ENCODE measurements around the gene CC2D1B. TPM values are rescaled to one million over a fixed set of nuclear protein-coding genes. Genes with fewer than 3 reads are reported as not detected.

CC2D1B gene
- total RNA-seq, 1 donor from 2014 or later: 23.8 TPM

DNA sequence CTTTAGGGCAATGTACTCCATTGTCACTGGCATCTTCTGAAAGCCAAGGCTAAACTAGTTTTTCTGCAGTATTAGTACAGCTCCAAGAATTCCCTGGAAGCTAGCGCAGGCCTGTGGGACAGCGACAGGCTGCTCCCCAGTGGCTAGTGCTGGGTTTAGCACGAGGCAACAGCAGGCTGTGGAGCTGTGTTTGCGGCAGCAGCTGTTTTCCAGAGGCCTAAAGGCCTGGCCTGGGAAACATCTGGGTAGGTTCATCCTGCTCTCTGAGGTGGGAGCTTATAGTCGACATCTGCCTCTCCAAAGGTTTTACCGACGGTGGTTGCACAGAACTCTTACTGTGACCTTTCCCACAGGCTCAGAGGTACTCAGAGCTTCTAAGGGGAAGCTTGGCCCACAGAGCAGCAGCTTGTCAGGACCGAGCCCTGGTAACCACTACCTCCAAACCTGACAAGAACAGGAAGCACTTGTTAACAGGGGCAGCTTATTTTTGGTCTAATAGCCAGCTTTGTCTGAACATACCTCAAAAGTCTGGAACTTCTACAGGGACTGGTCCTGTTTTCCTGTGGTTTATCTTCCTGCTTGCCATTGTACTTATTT is 17.2 kb downstream of the CC2D1B start:
- no peaks in the 10 kb centered on the region for H3K4me1 ChIP-seq
- H3K27ac ChIP-seq: no peak overlapping the region
- no peaks in the 10 kb centered on the region for H3K9me3 ChIP-seq
- no peak overlapping the region for H3K4me3 ChIP-seq
- intact Hi-C loops (cut with DNase I): no loop called here
- peaks cover 0 to 12% of the 10 kb centered on the region in 2 donors for H3K36me3 ChIP-seq
- no peaks in the 10 kb centered on the region for H3K27me3 ChIP-seq
- TF ChIP-seq POLR2AphosphoS5 (IDR thresholded peaks at IDR 0.05; ENCODE audit: insufficient read depth in 1 of 2, low read depth in 1 of 2) (no peak), POLR2A (IDR thresholded peaks at IDR 0.05) (no peak)
- TF ChIP-seq, protein P1, sequence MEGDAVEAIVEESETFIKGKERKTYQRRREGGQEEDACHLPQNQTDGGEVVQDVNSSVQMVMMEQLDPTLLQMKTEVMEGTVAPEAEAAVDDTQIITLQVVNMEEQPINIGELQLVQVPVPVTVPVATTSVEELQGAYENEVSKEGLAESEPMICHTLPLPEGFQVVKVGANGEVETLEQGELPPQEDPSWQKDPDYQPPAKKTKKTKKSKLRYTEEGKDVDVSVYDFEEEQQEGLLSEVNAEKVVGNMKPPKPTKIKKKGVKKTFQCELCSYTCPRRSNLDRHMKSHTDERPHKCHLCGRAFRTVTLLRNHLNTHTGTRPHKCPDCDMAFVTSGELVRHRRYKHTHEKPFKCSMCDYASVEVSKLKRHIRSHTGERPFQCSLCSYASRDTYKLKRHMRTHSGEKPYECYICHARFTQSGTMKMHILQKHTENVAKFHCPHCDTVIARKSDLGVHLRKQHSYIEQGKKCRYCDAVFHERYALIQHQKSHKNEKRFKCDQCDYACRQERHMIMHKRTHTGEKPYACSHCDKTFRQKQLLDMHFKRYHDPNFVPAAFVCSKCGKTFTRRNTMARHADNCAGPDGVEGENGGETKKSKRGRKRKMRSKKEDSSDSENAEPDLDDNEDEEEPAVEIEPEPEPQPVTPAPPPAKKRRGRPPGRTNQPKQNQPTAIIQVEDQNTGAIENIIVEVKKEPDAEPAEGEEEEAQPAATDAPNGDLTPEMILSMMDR (IDR thresholded peaks at IDR 0.05): no peak
- no peak for DNase-seq (ENCODE audit: extremely low spot score in 2 of 2)

DNA sequence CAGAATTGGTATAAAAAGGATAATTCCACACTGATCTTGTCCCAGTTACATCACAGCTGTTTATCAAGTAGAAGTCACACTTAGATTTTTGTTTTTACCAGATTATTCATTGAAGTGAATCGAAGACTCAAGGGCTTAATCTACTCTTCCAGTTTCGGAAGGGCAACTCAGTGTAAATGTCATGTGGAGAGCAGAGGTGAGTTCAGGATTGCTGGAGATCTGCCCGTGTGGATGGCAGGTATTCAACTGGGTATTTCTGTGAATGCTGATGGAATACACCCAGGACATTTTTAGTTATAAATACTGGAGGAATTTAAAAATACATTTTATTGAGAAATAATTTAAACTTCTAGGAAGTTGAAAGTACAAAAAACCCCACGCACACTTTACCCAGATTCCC is 19.4 kb downstream of the CC2D1B start:
- Histone ChIP-seq H3K4me1 (no peaks in the 10 kb centered on the region), H3K27me3 (no peaks in the 10 kb centered on the region), H3K4me3 (no peak overlapping the region), H3K36me3 (no peaks in the 10 kb centered on the region), H3K9me3 (no peaks in the 10 kb centered on the region), H3K27ac (no peak overlapping the region)
- no peak for TF ChIP-seq POLR2AphosphoS5 (IDR thresholded peaks at IDR 0.05; ENCODE audit: insufficient read depth in 1 of 2, low read depth in 1 of 2)
- TF ChIP-seq POLR2A (IDR thresholded peaks at IDR 0.05): no peak
- intact Hi-C loops (cut with DNase I): no loop called here
- no peak for DNase-seq (ENCODE audit: extremely low spot score in 2 of 2)

DNA sequence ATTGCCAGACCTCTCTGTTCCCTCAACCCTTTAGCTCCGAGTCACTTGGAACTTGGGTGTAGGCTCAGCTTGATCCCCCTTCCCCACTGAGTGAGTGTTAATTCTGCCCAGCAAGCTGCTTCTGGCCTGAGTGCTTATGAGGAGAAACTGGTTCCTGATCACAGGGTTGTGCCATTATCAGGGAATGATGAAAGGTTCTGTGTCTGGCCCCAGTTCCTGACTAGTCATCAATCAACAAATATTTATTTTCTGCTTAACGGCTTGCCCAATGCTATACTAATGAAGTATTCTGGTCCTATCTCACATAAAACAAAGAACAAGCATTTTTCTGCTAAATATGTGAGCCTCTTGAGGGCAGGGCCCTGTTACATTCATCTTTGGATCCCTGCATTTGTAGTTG is 20.8 kb downstream of the CC2D1B start:
- Histone ChIP-seq H3K4me1 (no peaks in the 10 kb centered on the region), H3K36me3 (no peaks in the 10 kb centered on the region), H3K27me3 (no peaks in the 10 kb centered on the region), H3K27ac (no peak overlapping the region), H3K9me3 (no peaks in the 10 kb centered on the region), H3K4me3 (no peak overlapping the region)
- intact Hi-C loops (cut with DNase I): no loop called here
- no peak for TF ChIP-seq POLR2A (IDR thresholded peaks at IDR 0.05)
- no peak for TF ChIP-seq POLR2AphosphoS5 (IDR thresholded peaks at IDR 0.05; ENCODE audit: insufficient read depth in 1 of 2, low read depth in 1 of 2)
- no peak for DNase-seq (ENCODE audit: extremely low spot score in 2 of 2)

DNA sequence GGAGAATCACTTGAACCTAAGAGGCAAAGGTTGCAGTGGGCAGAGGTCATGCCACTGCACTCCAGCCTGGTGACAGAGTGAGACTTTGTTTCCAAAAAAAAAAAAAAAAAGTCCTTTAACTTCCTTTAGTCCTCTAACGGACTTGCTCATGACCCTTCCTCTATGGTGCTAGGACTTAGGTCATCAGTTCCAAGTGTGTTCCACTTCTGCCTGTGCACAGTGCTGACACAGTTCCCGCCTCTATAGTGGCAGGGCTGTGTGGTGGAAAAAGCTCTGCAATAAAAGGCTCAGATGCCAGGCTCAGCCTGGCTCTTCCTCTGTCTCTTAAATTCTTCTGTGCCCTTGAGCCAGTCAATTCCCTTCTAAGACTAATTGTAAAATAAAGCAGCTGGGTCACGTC is 22.0 kb downstream of the CC2D1B start:
- H3K4me1 ChIP-seq: no peaks in the 10 kb centered on the region
- H3K27me3 ChIP-seq: no peaks in the 10 kb centered on the region
- no peak for TF ChIP-seq POLR2A (IDR thresholded peaks at IDR 0.05)
- H3K4me3 ChIP-seq: no peak overlapping the region
- no peaks in the 10 kb centered on the region for H3K36me3 ChIP-seq
- intact Hi-C loops (cut with DNase I): no loop called here
- no peaks in the 10 kb centered on the region for H3K9me3 ChIP-seq
- DNase-seq (ENCODE audit: extremely low spot score in 2 of 2): no peak
- no peak overlapping the region for H3K27ac ChIP-seq

DNA sequence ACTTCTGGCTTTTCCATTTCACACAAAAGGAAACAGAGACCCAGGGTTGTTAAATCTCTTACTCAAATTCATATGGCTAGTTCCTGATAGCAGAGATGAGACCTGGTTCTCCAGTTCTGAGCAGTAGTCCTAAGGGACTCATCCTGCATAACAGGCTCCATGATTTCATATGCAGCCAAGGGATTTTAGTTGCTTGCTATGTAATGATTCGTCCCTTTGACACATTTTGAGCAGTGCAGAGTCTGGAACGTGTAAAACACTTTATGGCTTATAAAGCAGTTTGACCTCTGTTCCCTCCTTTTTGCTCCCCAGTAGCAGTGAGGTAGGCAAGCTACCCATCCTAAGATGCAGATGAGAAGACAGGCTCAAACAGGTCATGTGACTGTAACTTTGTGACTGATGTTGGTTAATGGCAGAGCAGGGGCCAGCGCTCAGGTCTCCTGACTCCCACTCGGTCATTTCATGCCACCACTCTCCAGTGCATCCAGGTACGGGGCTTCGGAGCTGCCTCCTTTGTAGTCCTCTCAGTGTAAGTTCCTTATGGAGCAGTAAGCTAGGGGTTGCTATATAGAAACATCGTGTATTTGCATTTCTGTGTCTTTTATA is 24.2 kb downstream of the CC2D1B start:
- Histone ChIP-seq H3K4me1 (no peaks in the 10 kb centered on the region), H3K4me3 (no peak overlapping the region), H3K9me3 (no peaks in the 10 kb centered on the region), H3K36me3 (peaks cover 0 to 5% of the 10 kb centered on the region in 2 donors), H3K27ac (no peak overlapping the region), H3K27me3 (no peaks in the 10 kb centered on the region)
- DNase-seq (ENCODE audit: extremely low spot score in 2 of 2): no peak
- intact Hi-C loops (cut with DNase I): no loop called here
- TF ChIP-seq, protein P1 (IDR thresholded peaks at IDR 0.05): no peak

DNA sequence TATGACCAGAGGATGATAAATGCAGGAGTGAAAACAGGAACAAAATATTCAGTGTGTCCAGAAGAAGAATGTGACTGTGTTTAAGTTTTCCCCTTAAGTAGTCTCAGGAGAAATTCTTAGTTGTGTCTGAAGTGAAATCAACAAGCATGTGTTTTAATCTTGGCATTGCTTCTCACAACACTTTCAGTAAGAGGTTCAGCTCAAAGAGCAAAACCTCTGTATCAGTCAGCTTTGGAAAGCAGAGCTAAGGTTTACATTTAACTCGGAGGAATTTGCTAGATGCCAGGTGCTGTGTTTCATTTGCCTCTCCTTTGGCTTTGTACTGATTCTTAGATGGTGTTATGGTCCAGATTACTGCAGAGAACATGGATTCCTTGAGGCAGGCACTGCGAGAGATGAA is 28.6 kb downstream of the CC2D1B start:
- TF ChIP-seq, protein P1 (IDR thresholded peaks at IDR 0.05): no peak
- TF ChIP-seq POLR2AphosphoS5 (IDR thresholded peaks at IDR 0.05; ENCODE audit: insufficient read depth in 1 of 2, low read depth in 1 of 2): no peak
- TF ChIP-seq POLR2A (IDR thresholded peaks at IDR 0.05): no peak
- Histone ChIP-seq H3K27me3 (no peaks in the 10 kb centered on the region), H3K4me1 (no peaks in the 10 kb centered on the region), H3K4me3 (no peak overlapping the region), H3K36me3 (peaks cover 0 to 12% of the 10 kb centered on the region in 2 donors), H3K27ac (no peak overlapping the region), H3K9me3 (no peaks in the 10 kb centered on the region)
- intact Hi-C loops (cut with DNase I): no loop called here
- no peak for DNase-seq (ENCODE audit: extremely low spot score in 2 of 2)

Measured in vagina (tissue), 2 donors.